Activated CD8-positive, alpha-beta memory T cell treated with anti-CD3 and anti-CD28 coated beads, Interleukin-2, amount 50 U/mL, for 1 hour (primary cell): ENCODE measurements around the gene SLC29A3.
"Not testable (repeated sequence)": the region's sequence is repeated elsewhere in the genome, so short reads cannot be mapped to it uniquely, and the experiment has no call there.

ENCODE experiments used
- DNase-seq: peaks from one replicate; pipeline ENCODE4 v3.0.0-alpha.2; 2020; ENCODE audit errors: extremely low read depth

The SLC29A3 gene

GRCh38 chr10:71283876-71284275 lies 35.2 kb upstream of the SLC29A3 start:
- DNase-seq = no peak

- DNase-seq = no peak
These were observed 34.4 kb upstream of the SLC29A3 start for GRCh38 chr10:71284544-71285179.

- no peak for DNase-seq
These were observed 33.9 kb upstream of the SLC29A3 start for GRCh38 chr10:71285180-71285545.

GRCh38 chr10:71285986-71286385 lies 33.1 kb upstream of the SLC29A3 start:
- DNase-seq = no peak

- DNase-seq = no peak
These were observed 32.4 kb upstream of the SLC29A3 start for GRCh38 chr10:71286521-71287294.

- DNase-seq = no peak
These were observed 31.6 kb upstream of the SLC29A3 start for GRCh38 chr10:71287456-71287855.

GRCh38 chr10:71288461-71288860 lies 30.6 kb upstream of the SLC29A3 start:
- DNase-seq = no peak

GRCh38 chr10:71289421-71290130 lies 29.5 kb upstream of the SLC29A3 start:
- no peak for DNase-seq

GRCh38 chr10:71290331-71290730 lies 28.7 kb upstream of the SLC29A3 start:
- DNase-seq = no peak

GRCh38 chr10:71290806-71291527 lies 28.1 kb upstream of the SLC29A3 start:
- DNase-seq = no peak

GRCh38 chr10:71291528-71291900 lies 27.5 kb upstream of the SLC29A3 start:
- DNase-seq = no peak

- no peak for DNase-seq
These were observed 26.2 kb upstream of the SLC29A3 start for GRCh38 chr10:71292624-71293445.

- DNase-seq = no peak
These were observed 25.5 kb upstream of the SLC29A3 start for GRCh38 chr10:71293446-71294084.

- DNase-seq = no peak
These were observed 24.9 kb upstream of the SLC29A3 start for GRCh38 chr10:71294091-71294561.

- no peak for DNase-seq
These were observed 24.2 kb upstream of the SLC29A3 start for GRCh38 chr10:71294856-71295255.

- no peak for DNase-seq
These were observed 23.4 kb upstream of the SLC29A3 start for GRCh38 chr10:71295641-71296040.

- no peak for DNase-seq
These were observed 23.0 kb upstream of the SLC29A3 start for GRCh38 chr10:71296086-71296485.

GRCh38 chr10:71296811-71297210 lies 22.2 kb upstream of the SLC29A3 start:
- DNase-seq = not testable (repeated sequence)

- DNase-seq = no peak
These were observed 21.7 kb upstream of the SLC29A3 start for GRCh38 chr10:71297343-71297742.

- no peak for DNase-seq
These were observed 19.8 kb upstream of the SLC29A3 start for GRCh38 chr10:71299071-71299785.
